Esophagus squamous epithelium (tissue), 5 donors: Measurements from ENCODE around the gene PPARA. TPM values are rescaled to one million over a fixed set of nuclear protein-coding genes. Genes with fewer than 3 reads are reported as not detected.

ENCODE experiments used
- DNase-seq: peaks from one replicate; lab custom pipeline; 2025; lab: John Stamatoyannopoulos, UW
- H3K27ac ChIP-seq, 4 donors: fragments of 200-600 bp; sonication (generic); one replicate each; pipeline ENCODE4 v1.5.1; 2016 to 2019; ENCODE audit warnings: mild to moderate bottlenecking in 1 of 4
- H3K27me3 ChIP-seq, 4 donors: fragments of 200-600 bp; sonication (generic); 1 replicate in 3 of 4; 2 replicates in 1 of 4; pipeline versions ENCODE4 v1.5.1 to v1.6.0; 2017 to 2021; ENCODE audit warnings: antibody characterized with exemption in 1 of 4
- H3K36me3 ChIP-seq, 3 donors: fragments of 200-600 bp; sonication (generic); one replicate each; pipeline ENCODE4 v1.5.1; 2016 to 2019
- H3K4me1 ChIP-seq, 3 donors: fragments of 200-600 bp; sonication (generic); one replicate each; pipeline ENCODE4 v1.5.1; 2017 to 2019
- H3K4me3 ChIP-seq, 4 donors: fragments of 200-600 bp; sonication (generic); 1 replicate in 3 of 4; 2 replicates in 1 of 4; pipeline ENCODE4 v1.5.1; 2016 to 2019; ENCODE audit warnings: mild to moderate bottlenecking in 2 of 4, moderate library complexity in 1 of 4
- H3K9me3 ChIP-seq, 3 donors: fragments of 200-600 bp; sonication (generic); one replicate each; pipeline ENCODE4 v1.5.1; 2016 to 2019
- POLR2A ChIP-seq, 4 donors: fragments of 450-650 bp; IDR thresholded peaks; one replicate each; pipeline ENCODE4 v1.6.1; 2017; ENCODE audit warnings: antibody characterized with exemption in 4 of 4, mild to moderate bottlenecking in 4 of 4, moderate library complexity in 3 of 4
- WGBS, 2 donors: methylation state at CpG; one replicate each; pipeline ENCODE4 v1.1.5; 2018; 5-methylcytosine and 5-hydroxymethylcytosine counted together
- intact Hi-C: fragments of 100-400 bp; cut with DNase I; formaldehyde crosslinking; loops from one replicate; pipeline ENCODE4 v1.15.0; 2022
- total RNA-seq, 4 donors: library from RNA; depleted of rRNA; stranded (reverse); fragments of >200 nt; gene quantifications; one replicate each; pipeline ENCODE4 v1.1.0, GENCODE V29; 2016
- TF ChIP-seq, protein P1 (sequence below), 6 experiments: fragments of 450-650 bp in 4 of 6; fragments of 200-600 bp in 2 of 6; sonication (generic) in 2 of 6; IDR thresholded peaks; one replicate each; pipeline ENCODE4 v1.5.1; 2016 to 2019; ENCODE audit warnings: antibody characterized with exemption in 6 of 6, mild to moderate bottlenecking in 4 of 6, moderate library complexity in 4 of 6
- donor health status: DM: yes; HTN: yes; CAD: no.

The PPARA gene
- total RNA-seq, 4 donors from 2014 or later = 7.7 to 18.5 (median 10.1) TPM

DNA sequence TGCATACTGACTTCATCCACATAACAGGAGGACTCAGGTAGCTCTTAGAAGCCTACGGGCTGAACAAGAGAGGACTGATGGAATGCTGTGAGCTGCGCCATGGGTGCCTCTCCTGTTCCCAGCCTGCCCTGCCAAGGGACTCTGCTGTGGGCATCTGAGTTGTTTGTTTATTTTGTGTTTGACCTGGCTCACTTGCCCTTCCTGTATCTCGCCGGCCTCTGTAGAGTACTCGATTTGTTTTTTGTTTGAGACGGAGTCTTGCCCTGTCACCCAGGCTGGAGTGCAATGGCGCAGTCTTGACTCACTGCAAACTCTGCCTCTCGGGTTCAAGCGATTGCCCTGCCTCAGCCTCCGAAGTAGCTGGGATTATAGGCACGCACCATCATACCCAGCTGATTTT is 119.2 kb downstream of the PPARA start:
- 63 to 80% methylated on average over 7 to 11 of the region's 11 CpGs for WGBS, 2 donors
- DNase-seq = no peak
- Histone ChIP-seq H3K27ac (no peak overlapping the region), H3K36me3 (peaks cover 9 to 36% (median 19%) of the 10 kb centered on the region in 3 donors), H3K9me3 (peaks cover 0 to 8% (median 4%) of the 10 kb centered on the region in 3 donors), H3K4me3 (no peak overlapping the region), H3K4me1 (peaks cover 13 to 33% (median 18%) of the 10 kb centered on the region in 3 donors), H3K27me3 (no peaks in the 10 kb centered on the region)
- intact Hi-C loops = no loop called here
- TF ChIP-seq, protein P1, sequence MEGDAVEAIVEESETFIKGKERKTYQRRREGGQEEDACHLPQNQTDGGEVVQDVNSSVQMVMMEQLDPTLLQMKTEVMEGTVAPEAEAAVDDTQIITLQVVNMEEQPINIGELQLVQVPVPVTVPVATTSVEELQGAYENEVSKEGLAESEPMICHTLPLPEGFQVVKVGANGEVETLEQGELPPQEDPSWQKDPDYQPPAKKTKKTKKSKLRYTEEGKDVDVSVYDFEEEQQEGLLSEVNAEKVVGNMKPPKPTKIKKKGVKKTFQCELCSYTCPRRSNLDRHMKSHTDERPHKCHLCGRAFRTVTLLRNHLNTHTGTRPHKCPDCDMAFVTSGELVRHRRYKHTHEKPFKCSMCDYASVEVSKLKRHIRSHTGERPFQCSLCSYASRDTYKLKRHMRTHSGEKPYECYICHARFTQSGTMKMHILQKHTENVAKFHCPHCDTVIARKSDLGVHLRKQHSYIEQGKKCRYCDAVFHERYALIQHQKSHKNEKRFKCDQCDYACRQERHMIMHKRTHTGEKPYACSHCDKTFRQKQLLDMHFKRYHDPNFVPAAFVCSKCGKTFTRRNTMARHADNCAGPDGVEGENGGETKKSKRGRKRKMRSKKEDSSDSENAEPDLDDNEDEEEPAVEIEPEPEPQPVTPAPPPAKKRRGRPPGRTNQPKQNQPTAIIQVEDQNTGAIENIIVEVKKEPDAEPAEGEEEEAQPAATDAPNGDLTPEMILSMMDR (IDR thresholded peaks at IDR 0.05) = no peak
- TF ChIP-seq POLR2A (IDR thresholded peaks at IDR 0.05) = no peak

DNA sequence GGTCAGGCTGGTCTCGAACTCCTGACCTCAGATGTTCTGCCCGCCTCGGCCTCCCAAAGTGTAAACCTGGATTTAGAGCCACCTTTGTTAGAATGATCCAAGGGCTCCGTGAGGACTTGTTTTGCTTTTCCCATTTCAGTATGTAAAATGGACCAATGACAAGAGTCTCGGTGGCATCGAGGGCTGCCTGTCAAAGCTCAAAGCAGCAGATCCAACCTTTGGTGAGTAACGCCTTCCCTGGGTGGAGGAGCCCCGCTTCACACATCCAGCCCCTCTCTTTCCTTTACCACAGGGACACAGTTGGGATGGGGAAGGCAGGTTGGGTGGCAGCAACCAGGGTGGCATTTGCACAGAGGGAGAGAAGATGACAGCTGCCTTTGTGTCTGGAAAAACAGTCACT is 121.9 kb downstream of the PPARA start:
- H3K36me3 ChIP-seq = peaks cover 9 to 62% (median 24%) of the 10 kb centered on the region in 3 donors
- no peak for TF ChIP-seq POLR2A (IDR thresholded peaks at IDR 0.05)
- TF ChIP-seq, protein P1 (IDR thresholded peaks at IDR 0.05) = no peak
- H3K4me3 ChIP-seq = no peak overlapping the region
- no peak for DNase-seq
- H3K27me3 ChIP-seq = no peaks in the 10 kb centered on the region
- no peaks in the 10 kb centered on the region for H3K9me3 ChIP-seq
- H3K27ac ChIP-seq = no peak overlapping the region
- WGBS, 2 donors = 91 to 97% methylated on average over 6 to 8 of the region's 8 CpGs
- H3K4me1 ChIP-seq = peaks cover 13 to 26% (median 14%) of the 10 kb centered on the region in 3 donors
- intact Hi-C loops = no loop called here

DNA sequence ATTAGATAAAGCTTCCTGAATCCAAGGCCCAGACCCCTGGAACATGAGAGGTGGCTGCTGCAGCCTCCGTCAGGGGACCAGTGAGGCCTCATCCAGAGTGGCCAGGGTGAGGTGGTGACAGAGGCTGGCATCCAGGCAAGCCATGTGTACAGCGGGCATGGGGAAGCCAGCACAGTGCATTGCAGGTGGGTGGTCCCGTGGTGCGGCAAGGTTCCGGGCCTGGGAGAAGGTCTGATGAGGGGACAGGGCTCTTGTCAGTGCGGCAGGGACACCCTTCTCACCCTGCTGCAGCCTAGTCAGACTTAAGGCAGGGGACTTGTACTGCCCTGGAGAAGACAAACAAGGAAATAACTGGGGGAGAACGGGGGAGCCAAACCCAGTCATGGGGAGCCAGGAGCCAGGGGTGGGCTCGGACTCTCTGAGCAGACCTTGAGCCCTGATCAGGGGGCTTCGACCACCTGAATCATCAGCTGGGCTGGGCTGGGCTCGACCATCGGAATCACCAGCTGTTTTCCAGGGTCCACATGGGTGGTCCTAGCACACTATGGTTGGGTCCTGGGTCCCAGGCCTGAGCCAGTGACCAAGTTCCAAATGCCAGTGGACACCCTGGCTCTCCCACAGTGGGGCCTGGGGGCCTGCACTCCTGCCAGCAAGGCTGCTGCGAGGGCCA is 122.6 kb downstream of the PPARA start:
- no peak overlapping the region for H3K27ac ChIP-seq
- WGBS, 2 donors = 90 to 92% methylated on average over 2 to 8 of the region's 12 CpGs
- no peak for DNase-seq
- no peak overlapping the region for H3K4me3 ChIP-seq
- H3K4me1 ChIP-seq = peaks cover 11 to 22% (median 13%) of the 10 kb centered on the region in 3 donors
- H3K27me3 ChIP-seq = no peaks in the 10 kb centered on the region
- TF ChIP-seq, protein P1 (IDR thresholded peaks at IDR 0.05) = no peak
- no peak for TF ChIP-seq POLR2A (IDR thresholded peaks at IDR 0.05)
- intact Hi-C loops = no loop called here
- no peaks in the 10 kb centered on the region for H3K9me3 ChIP-seq
- H3K36me3 ChIP-seq = peaks cover 9 to 69% (median 24%) of the 10 kb centered on the region in 3 donors

DNA sequence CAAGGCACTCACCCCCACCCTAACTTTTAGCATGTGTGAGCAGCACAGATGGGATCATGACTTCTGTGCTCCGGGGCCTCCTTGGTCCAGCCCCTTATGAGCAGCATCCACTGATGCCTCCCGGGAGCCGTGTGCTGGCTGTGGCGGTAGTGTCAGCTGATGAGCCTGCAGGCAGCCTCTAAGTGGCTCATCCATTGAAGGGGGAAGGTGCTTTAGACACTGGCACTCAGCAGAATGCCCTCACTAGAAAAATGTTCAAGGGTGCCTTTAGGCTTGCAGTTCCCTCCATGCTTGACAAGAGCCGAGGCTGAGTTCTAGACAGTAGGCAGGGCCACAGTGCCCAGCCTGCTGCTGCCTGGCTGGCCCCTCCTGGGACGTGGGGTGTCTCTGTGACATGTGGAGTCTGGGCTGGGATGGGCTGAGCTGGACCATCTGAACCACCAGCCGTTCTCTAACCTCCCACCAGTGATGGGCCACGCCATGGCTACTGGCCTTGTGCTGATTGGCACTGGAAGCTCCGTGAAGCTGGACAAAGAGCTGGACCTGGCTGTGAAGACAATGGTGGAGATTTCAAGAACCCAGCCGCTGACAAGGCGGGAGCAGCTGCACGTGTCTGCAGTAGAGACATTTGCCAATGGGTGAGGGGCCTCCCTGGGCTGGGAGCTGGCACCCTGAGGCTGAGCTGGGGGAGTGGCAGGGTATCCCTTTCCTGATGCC is 123.3 kb downstream of the PPARA start:
- H3K27ac ChIP-seq = no peak overlapping the region
- H3K27me3 ChIP-seq = no peaks in the 10 kb centered on the region
- 90 to 92% methylated on average over 2 to 3 of the region's 12 CpGs for WGBS, 2 donors
- TF ChIP-seq POLR2A (IDR thresholded peaks at IDR 0.05) = no peak
- TF ChIP-seq, protein P1 (IDR thresholded peaks at IDR 0.05) = no peak
- H3K4me1 ChIP-seq = peaks cover 7 to 15% (median 8%) of the 10 kb centered on the region in 3 donors
- H3K36me3 ChIP-seq = peaks cover 10 to 76% (median 25%) of the 10 kb centered on the region in 3 donors
- intact Hi-C loops = no loop called here
- no peaks in the 10 kb centered on the region for H3K9me3 ChIP-seq
- H3K4me3 ChIP-seq = no peak overlapping the region
- no peak for DNase-seq

DNA sequence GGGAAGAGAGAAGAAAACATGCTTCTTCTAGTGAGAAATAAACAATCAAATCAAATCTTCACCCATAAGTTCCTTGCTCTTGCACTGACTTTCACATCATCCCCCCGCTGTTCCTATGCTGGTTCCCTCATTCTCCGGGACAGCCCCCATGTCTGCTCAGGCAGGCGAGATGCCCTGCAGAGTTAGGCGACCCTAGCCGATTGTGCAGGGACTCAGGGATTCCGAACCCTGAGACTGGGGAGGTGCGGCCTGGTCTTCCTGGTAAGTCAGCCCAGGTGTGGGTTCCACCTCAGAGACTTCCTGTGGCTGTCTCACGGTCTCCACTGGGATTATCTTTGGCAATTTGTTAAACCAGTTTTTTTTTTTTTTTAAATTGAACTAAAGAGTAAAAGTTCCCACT is 124.1 kb downstream of the PPARA start:
- Histone ChIP-seq H3K4me3 (no peak overlapping the region), H3K27me3 (no peaks in the 10 kb centered on the region), H3K9me3 (no peaks in the 10 kb centered on the region), H3K36me3 (peaks cover 17 to 84% (median 33%) of the 10 kb centered on the region in 3 donors), H3K4me1 (peaks cover 0 to 11% (median 3%) of the 10 kb centered on the region in 3 donors), H3K27ac (no peak overlapping the region)
- no peak for DNase-seq
- TF ChIP-seq, protein P1 (IDR thresholded peaks at IDR 0.05) = no peak
- 90 to 94% methylated on average over 8 of the region's 8 CpGs for WGBS, 2 donors
- intact Hi-C loops = no loop called here
